Parathyroid adenoma (tissue), 2 donors: ENCODE results near the gene USE1.

Experiments
- H2AFZ ChIP-seq: fragments of 300-600 bp; sonication (generic); one replicate; pipeline ENCODE4 v1.7.0; 2017; ENCODE audit warnings: antibody characterized with exemption, mild to moderate bottlenecking
- H3K27ac ChIP-seq: fragments of 300-600 bp; sonication (generic); one replicate; pipeline ENCODE4 v1.7.0; 2017
- H3K27me3 ChIP-seq: fragments of 300-600 bp; sonication (generic); one replicate; pipeline ENCODE4 v1.7.0; 2017; ENCODE audit warnings: low read length; ENCODE audit not compliant: control insufficient read depth, insufficient read depth
- H3K36me3 ChIP-seq: fragments of 300-600 bp; sonication (generic); one replicate; pipeline ENCODE4 v1.7.0; 2017; ENCODE audit warnings: low read length; ENCODE audit not compliant: control insufficient read depth, insufficient read depth
- H3K4me1 ChIP-seq: fragments of 300-600 bp; sonication (generic); one replicate; pipeline ENCODE4 v1.7.0; 2017; ENCODE audit warnings: control low read depth
- H3K4me2 ChIP-seq: fragments of 300-600 bp; sonication (generic); one replicate; pipeline ENCODE4 v1.7.0; 2017; ENCODE audit warnings: low read length
- H3K4me3 ChIP-seq: fragments of 300-600 bp; sonication (generic); one replicate; pipeline ENCODE4 v1.7.0; 2017; ENCODE audit warnings: low read depth, low read length
- H3K79me2 ChIP-seq: fragments of 300-600 bp; sonication (generic); one replicate; pipeline ENCODE4 v1.7.0; 2017; ENCODE audit warnings: control low read depth
- H3K9ac ChIP-seq: fragments of 300-600 bp; sonication (generic); one replicate; pipeline ENCODE4 v1.7.0; 2017; ENCODE audit warnings: mild to moderate bottlenecking
- H3K9me3 ChIP-seq: fragments of 300-600 bp; sonication (generic); one replicate; pipeline ENCODE4 v1.7.0; 2017; ENCODE audit warnings: low read length; ENCODE audit not compliant: control insufficient read depth
- CTCF ChIP-seq: fragments of 300-600 bp; sonication (generic); IDR thresholded peaks from one replicate; pipeline ENCODE4 v1.7.0; 2017; ENCODE audit warnings: antibody characterized with exemption, mild to moderate bottlenecking
- donor health status: primary hyperparathyroidism.

The USE1 gene

GRCh38 chr19:17202249-17202648 is 12.9 kb upstream of the USE1 start:
- H2AFZ ChIP-seq = no peak overlapping the region
- no peaks in the 10 kb centered on the region for H3K36me3 ChIP-seq
- no peaks in the 10 kb centered on the region for H3K79me2 ChIP-seq
- no peak overlapping the region for H3K27ac ChIP-seq
- TF ChIP-seq CTCF = no peak
- no peaks in the 10 kb centered on the region for H3K27me3 ChIP-seq
- no peak overlapping the region for H3K4me2 ChIP-seq
- H3K4me1 ChIP-seq = no peaks in the 10 kb centered on the region
- H3K9me3 ChIP-seq = no peaks in the 10 kb centered on the region
- H3K9ac ChIP-seq = no peak overlapping the region
- H3K4me3 ChIP-seq = no peak overlapping the region

GRCh38 chr19:17202713-17203112 is 12.4 kb upstream of the USE1 start:
- H3K4me2 ChIP-seq = no peak overlapping the region
- no peak overlapping the region for H3K27ac ChIP-seq
- no peaks in the 10 kb centered on the region for H3K36me3 ChIP-seq
- no peaks in the 10 kb centered on the region for H3K4me1 ChIP-seq
- no peak overlapping the region for H2AFZ ChIP-seq
- H3K79me2 ChIP-seq = no peaks in the 10 kb centered on the region
- no peaks in the 10 kb centered on the region for H3K9me3 ChIP-seq
- no peak overlapping the region for H3K4me3 ChIP-seq
- no peak overlapping the region for H3K9ac ChIP-seq
- TF ChIP-seq CTCF = no peak
- H3K27me3 ChIP-seq = no peaks in the 10 kb centered on the region

GRCh38 chr19:17205237-17206140 is 9.7 kb upstream of the USE1 start:
- Histone ChIP-seq H3K9me3 (no peaks in the 10 kb centered on the region), H3K27me3 (no peaks in the 10 kb centered on the region), H3K4me1 (no peaks in the 10 kb centered on the region), H3K9ac (no peak overlapping the region), H3K4me3 (no peak overlapping the region), H3K27ac (no peak overlapping the region), H2AFZ (no peak overlapping the region), H3K4me2 (no peak overlapping the region), H3K79me2 (no peaks in the 10 kb centered on the region), H3K36me3 (no peaks in the 10 kb centered on the region)
- TF ChIP-seq CTCF = peak; percentile 74

- Histone ChIP-seq H3K9me3 (no peaks in the 10 kb centered on the region), H3K27ac (no peak overlapping the region), H3K4me2 (no peak overlapping the region), H3K4me1 (no peaks in the 10 kb centered on the region), H3K4me3 (no peak overlapping the region), H3K9ac (no peak overlapping the region), H3K27me3 (no peaks in the 10 kb centered on the region), H2AFZ (no peak overlapping the region), H3K36me3 (no peaks in the 10 kb centered on the region), H3K79me2 (no peaks in the 10 kb centered on the region)
- no peak for TF ChIP-seq CTCF
Measured at GRCh38 chr19:17206736-17207581, 8.2 kb upstream of the USE1 start.
